Endodermal cell (in vitro differentiated cells): Measurements from ENCODE around the gene ANAPC5. TPM values are rescaled to one million over a fixed set of nuclear protein-coding genes. Genes with fewer than 3 reads are reported as not detected.

Experiments used
- DNase-seq: peaks from one replicate; pipeline ENCODE4 v3.0.0-alpha.2; 2017
- H3K27ac ChIP-seq: 2 replicates; pipeline ENCODE4 v1.5.1; 2013; ENCODE audit warnings: mild to moderate bottlenecking, low read depth, low read length, moderate library complexity
- H3K27me3 ChIP-seq: 2 replicates; pipeline ENCODE4 v1.6.1; 2013; ENCODE audit warnings: mild to moderate bottlenecking, low read length, moderate library complexity; ENCODE audit not compliant: insufficient read depth, control insufficient read depth, poor library complexity, severe bottlenecking
- H3K36me3 ChIP-seq: 2 replicates; pipeline ENCODE4 v1.7.0; 2013; ENCODE audit warnings: mild to moderate bottlenecking, low read length, moderate library complexity; ENCODE audit not compliant: control insufficient read depth, insufficient read depth
- H3K4me1 ChIP-seq: one replicate; pipeline ENCODE4 v1.7.0; 2013; ENCODE audit warnings: low read length; ENCODE audit not compliant: control insufficient read depth, insufficient read depth
- H3K4me3 ChIP-seq: 2 replicates; pipeline ENCODE4 v1.5.1; 2013; ENCODE audit warnings: mild to moderate bottlenecking, low read length, moderate library complexity
- H3K9ac ChIP-seq: 2 replicates; pipeline ENCODE4 v1.6.1; 2013; ENCODE audit warnings: mild to moderate bottlenecking, low read length, moderate library complexity; ENCODE audit not compliant: poor library complexity, severe bottlenecking; ENCODE audit errors: extremely low read depth
- H3K9me3 ChIP-seq: 2 replicates; pipeline ENCODE4 v1.6.1; 2013; ENCODE audit warnings: mild to moderate bottlenecking, low read length, moderate library complexity; ENCODE audit not compliant: control insufficient read depth
- H3K27ac Mint-ChIP-seq: 2 replicates; pipeline ENCODE4 v1.8.0; 2020; ENCODE audit warnings: mixed read lengths
- H3K27me3 Mint-ChIP-seq: 2 replicates; pipeline ENCODE4 v1.8.0; 2021; ENCODE audit warnings: mild to moderate bottlenecking, mixed read lengths; ENCODE audit not compliant: insufficient read depth
- H3K36me3 Mint-ChIP-seq: 2 replicates; pipeline ENCODE4 v1.8.0; 2020; ENCODE audit warnings: low read depth, mixed read lengths
- H3K4me1 Mint-ChIP-seq: 2 replicates; pipeline ENCODE4 v1.8.0; 2020; ENCODE audit warnings: mixed read lengths
- H3K4me3 Mint-ChIP-seq: 2 replicates; pipeline ENCODE4 v1.8.0; 2020; ENCODE audit warnings: mild to moderate bottlenecking, moderate library complexity, mixed read lengths
- H3K9me3 Mint-ChIP-seq: 2 replicates; pipeline ENCODE4 v1.8.0; 2020; ENCODE audit warnings: mild to moderate bottlenecking, mixed read lengths
- WGBS, 2 experiments: methylation state at CpG; one replicate each; pipeline versions ENCODE4 v1.1.5 to v1.1.7; 2013; ENCODE audit warnings: missing lambda C conversion rate in 2 of 2, mixed read lengths in 1 of 2; ENCODE audit not compliant: insufficient coverage in 1 of 2, insufficient read length in 1 of 2; 5-methylcytosine and 5-hydroxymethylcytosine counted together
- total RNA-seq, 2 donors: library from RNA; stranded (reverse); fragmentation: NEBNext Ultra II Directional in 1 of 2; extraction: Animal tissue kit (Norgen Biotek cat#: 25700) in 1 of 2; gene quantifications; 2 replicates in 1 of 2; 3 replicates in 1 of 2; pipeline ENCODE4 v1.2.1, GENCODE V29; 2021
- TF ChIP-seq, protein P1 (sequence below): fragments of 200-600 bp; sonication (generic); conservative IDR thresholded peaks from 2 replicates; pipeline ENCODE4 v1.5.0; 2021; ENCODE audit warnings: antibody characterized with exemption, mild to moderate bottlenecking

Gene ANAPC5
- total RNA-seq, 2 donors from 2014 or later, result 87.7 to 111 TPM

DNA sequence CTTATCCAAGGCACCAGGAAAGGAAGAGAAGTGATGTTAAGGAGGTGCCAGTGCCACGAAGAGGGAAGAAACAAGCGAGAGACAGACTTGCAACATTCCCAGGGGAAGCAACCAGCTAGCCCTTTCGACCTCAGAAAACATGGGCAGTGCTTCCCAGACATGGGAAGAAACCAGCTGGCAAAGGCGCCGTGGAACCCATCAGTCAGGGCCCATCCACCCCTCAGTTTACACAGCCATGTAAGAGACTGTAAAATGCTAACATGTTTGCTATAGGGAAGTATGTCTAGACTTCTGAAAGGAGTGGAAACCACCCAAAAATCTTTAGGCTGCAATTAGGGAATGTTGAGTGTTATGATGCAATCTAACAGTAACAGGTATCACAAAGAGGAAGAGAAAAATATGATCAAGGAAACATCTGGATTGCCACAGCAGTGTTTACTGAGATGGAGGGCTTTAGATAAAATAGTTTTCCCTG is 26.3 kb downstream of the ANAPC5 start:
- no peaks in the 10 kb centered on the region for H3K4me1 Mint-ChIP-seq
- no peaks in the 10 kb centered on the region for H3K9me3 Mint-ChIP-seq
- peaks cover 75% of the 10 kb centered on the region for H3K36me3 Mint-ChIP-seq
- Histone ChIP-seq H3K9me3 (no peaks in the 10 kb centered on the region), H3K4me3 (no peak overlapping the region), H3K9ac (no peak overlapping the region), H3K4me1 (no peaks in the 10 kb centered on the region), H3K27me3 (no peaks in the 10 kb centered on the region), H3K27ac (no peak overlapping the region), H3K36me3 (peaks cover 87% of the 10 kb centered on the region)
- DNase-seq, result peak; percentile 38
- H3K27ac Mint-ChIP-seq, result no peak overlapping the region
- TF ChIP-seq, protein P1, sequence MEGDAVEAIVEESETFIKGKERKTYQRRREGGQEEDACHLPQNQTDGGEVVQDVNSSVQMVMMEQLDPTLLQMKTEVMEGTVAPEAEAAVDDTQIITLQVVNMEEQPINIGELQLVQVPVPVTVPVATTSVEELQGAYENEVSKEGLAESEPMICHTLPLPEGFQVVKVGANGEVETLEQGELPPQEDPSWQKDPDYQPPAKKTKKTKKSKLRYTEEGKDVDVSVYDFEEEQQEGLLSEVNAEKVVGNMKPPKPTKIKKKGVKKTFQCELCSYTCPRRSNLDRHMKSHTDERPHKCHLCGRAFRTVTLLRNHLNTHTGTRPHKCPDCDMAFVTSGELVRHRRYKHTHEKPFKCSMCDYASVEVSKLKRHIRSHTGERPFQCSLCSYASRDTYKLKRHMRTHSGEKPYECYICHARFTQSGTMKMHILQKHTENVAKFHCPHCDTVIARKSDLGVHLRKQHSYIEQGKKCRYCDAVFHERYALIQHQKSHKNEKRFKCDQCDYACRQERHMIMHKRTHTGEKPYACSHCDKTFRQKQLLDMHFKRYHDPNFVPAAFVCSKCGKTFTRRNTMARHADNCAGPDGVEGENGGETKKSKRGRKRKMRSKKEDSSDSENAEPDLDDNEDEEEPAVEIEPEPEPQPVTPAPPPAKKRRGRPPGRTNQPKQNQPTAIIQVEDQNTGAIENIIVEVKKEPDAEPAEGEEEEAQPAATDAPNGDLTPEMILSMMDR, result no peak
- H3K27me3 Mint-ChIP-seq, result no peaks in the 10 kb centered on the region
- 93 to 96% methylated on average over 3 to 5 of the region's 5 CpGs for WGBS, 2 experiments
- no peak overlapping the region for H3K4me3 Mint-ChIP-seq

DNA sequence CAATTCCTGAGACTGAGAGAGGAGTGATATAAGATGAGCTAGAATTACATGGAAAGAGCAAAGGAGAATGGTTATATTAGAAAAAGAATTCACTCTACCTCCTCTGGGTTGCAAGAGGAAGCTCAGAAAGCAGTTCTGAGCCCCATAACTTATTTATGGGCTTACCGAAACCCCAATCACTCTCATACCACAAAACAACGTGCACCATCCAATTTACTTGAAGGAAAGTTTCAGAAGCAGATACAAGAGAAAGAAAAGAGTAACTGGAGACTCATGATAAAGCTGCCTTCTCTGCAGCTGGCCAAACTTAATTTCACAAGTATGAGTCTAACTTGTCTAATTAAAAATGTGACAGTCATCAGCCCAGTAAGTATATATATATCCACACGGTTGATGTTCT is 28.3 kb downstream of the ANAPC5 start:
- Mint-ChIP-seq H3K27ac (no peak overlapping the region), H3K27me3 (no peaks in the 10 kb centered on the region), H3K4me3 (no peak overlapping the region), H3K4me1 (no peaks in the 10 kb centered on the region), H3K36me3 (peaks cover 65% of the 10 kb centered on the region), H3K9me3 (no peaks in the 10 kb centered on the region)
- Histone ChIP-seq H3K4me3 (no peak overlapping the region), H3K36me3 (peaks cover 84% of the 10 kb centered on the region), H3K9ac (no peak overlapping the region), H3K9me3 (no peaks in the 10 kb centered on the region), H3K27ac (no peak overlapping the region), H3K27me3 (no peaks in the 10 kb centered on the region), H3K4me1 (no peaks in the 10 kb centered on the region)
- WGBS, 2 experiments, result 85 to 89% methylated on average over 1 to 3 of the region's 3 CpGs
- TF ChIP-seq, protein P1, result no peak
- DNase-seq, result peak; percentile 3

DNA sequence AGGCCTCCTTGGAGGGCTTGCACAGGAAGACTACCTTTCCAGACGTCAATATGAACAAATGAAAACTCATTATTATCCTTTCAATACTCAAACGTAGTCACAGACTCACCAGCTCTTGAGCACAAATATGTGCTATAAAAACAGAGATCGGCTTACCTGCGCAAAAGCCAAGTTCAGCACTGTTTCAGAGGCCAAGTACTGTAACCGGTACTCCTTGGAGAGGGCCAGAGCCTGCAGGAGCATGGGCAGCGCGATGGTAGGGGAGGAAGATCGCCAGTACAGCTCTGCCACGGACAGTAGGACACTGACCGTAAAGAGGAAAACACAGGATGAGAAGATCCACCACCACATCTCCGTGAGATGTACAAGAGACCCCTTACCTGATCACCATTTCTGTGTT is 34.1 kb downstream of the ANAPC5 start:
- Mint-ChIP-seq H3K4me1 (no peaks in the 10 kb centered on the region), H3K27ac (no peak overlapping the region), H3K9me3 (no peaks in the 10 kb centered on the region), H3K27me3 (no peaks in the 10 kb centered on the region), H3K4me3 (no peak overlapping the region), H3K36me3 (peaks cover 63% of the 10 kb centered on the region)
- Histone ChIP-seq H3K27me3 (no peaks in the 10 kb centered on the region), H3K9ac (no peak overlapping the region), H3K27ac (no peak overlapping the region), H3K4me3 (no peak overlapping the region), H3K4me1 (no peaks in the 10 kb centered on the region), H3K9me3 (no peaks in the 10 kb centered on the region), H3K36me3 (peaks cover 57% of the 10 kb centered on the region)
- TF ChIP-seq, protein P1, result no peak
- peak; percentile 37 for DNase-seq
- WGBS, 2 experiments, result 96 to 98% methylated on average over 9 to 11 of the region's 11 CpGs
